HEK293 (cell line): ENCODE data around the gene RPS6KB1.
"Not testable (repeated sequence)": the region's sequence is repeated elsewhere in the genome, so short reads cannot be mapped to it uniquely, and the experiment has no call there.

Source experiments
- CTCF ChIA-PET: fragments of 350-600 bp; formaldehyde crosslinking; extraction: SDS; loops from one replicate; lab custom pipeline; 2021; ENCODE audit warnings: antibody characterized with exemption; lab: Yijun Ruan, JAX
- POLR2A ChIA-PET: fragments of 300-600 bp; formaldehyde crosslinking; extraction: SDS; loops from one replicate; lab custom pipeline; 2020; ENCODE audit warnings: antibody characterized with exemption, inconsistent platforms; lab: Yijun Ruan, JAX
- H3K27ac ChIP-seq: fragments of 200-500 bp; sonication (Bioruptor generic); 2 replicates; pipeline ENCODE4 v1.5.1; 2014; ENCODE audit warnings: low read depth, low read length, control low read depth, inconsistent platforms; ENCODE audit errors: extremely low read depth
- H3K36me3 ChIP-seq, 2 experiments: fragments of 200-500 bp in 1 of 2; sonication (Bioruptor generic) in 1 of 2; 1 replicate in 1 of 2; 2 replicates in 1 of 2; pipeline ENCODE4 v1.5.1; 2014 to 2017; ENCODE audit warnings: inconsistent platforms in 2 of 2, low read length in 2 of 2; ENCODE audit not compliant: control insufficient read depth in 2 of 2, insufficient read depth in 1 of 2
- H3K4me1 ChIP-seq: fragments of 200-500 bp; sonication (Bioruptor generic); 2 replicates; pipeline ENCODE4 v1.5.1; 2014; ENCODE audit warnings: mild to moderate bottlenecking, low read length, inconsistent platforms; ENCODE audit not compliant: control insufficient read depth, insufficient read depth
- H3K4me3 ChIP-seq: 2 replicates; pipeline ENCODE4 v1.5.1; 2011; ENCODE audit warnings: low read depth, mild to moderate bottlenecking, control low read depth, low read length, moderate library complexity
- H3K9me3 ChIP-seq: fragments of 200-500 bp; sonication (Bioruptor generic); 2 replicates; pipeline ENCODE4 v1.5.1; 2014; ENCODE audit warnings: low read depth, low read length, inconsistent platforms; ENCODE audit not compliant: control insufficient read depth, insufficient read depth

Gene RPS6KB1

GRCh38 chr17:59996608-59997007 lies 103.7 kb downstream of the RPS6KB1 start:
- POLR2A ChIA-PET, H3K36me3 ChIP-seq, H3K4me3 ChIP-seq, CTCF ChIA-PET, H3K27ac ChIP-seq, H3K4me1 ChIP-seq, H3K9me3 ChIP-seq: not testable (repeated sequence)
